DND-41 (cell line): ENCODE measurements around the gene FAM241A.

Source experiments
- ATAC-seq: fragments of 200-7000 bp; cut with Tn5 transposase; 3 replicates; pipeline ENCODE4 v1.9.1; 2021; ENCODE audit warnings: low read depth; ENCODE audit not compliant: insufficient read depth
- DNase-seq: peaks from one replicate; pipeline ENCODE4 v3.0.0-alpha.2; 2020
- H2AFZ ChIP-seq: 2 replicates; pipeline ENCODE4 v1.6.0; 2012; ENCODE audit warnings: low read depth, low read length
- H3K27ac ChIP-seq: 2 replicates; pipeline ENCODE4 v1.5.1; 2012; ENCODE audit warnings: low read length, inconsistent platforms
- H3K27me3 ChIP-seq: fragments of 200-600 bp; sonication (generic); 2 replicates; pipeline ENCODE4 v1.6.0; 2012; ENCODE audit warnings: low read length, mild to moderate bottlenecking, inconsistent platforms; ENCODE audit not compliant: insufficient read depth, poor library complexity
- H3K36me3 ChIP-seq: 2 replicates; pipeline ENCODE4 v1.5.1; 2012; ENCODE audit warnings: low read length, inconsistent platforms; ENCODE audit not compliant: insufficient read depth
- H3K4me1 ChIP-seq: 2 replicates; pipeline ENCODE4 v1.5.1; 2012; ENCODE audit warnings: mild to moderate bottlenecking, low read length; ENCODE audit not compliant: insufficient read depth
- H3K4me2 ChIP-seq: 2 replicates; pipeline ENCODE4 v1.6.0; 2012; ENCODE audit warnings: mild to moderate bottlenecking, moderate library complexity, low read length, inconsistent platforms; ENCODE audit not compliant: insufficient read depth
- H3K4me3 ChIP-seq, 2 experiments: fragments of 200-600 bp in 1 of 2; shearing (Covaris generic) in 1 of 2; 2 replicates each; pipeline ENCODE4 v1.5.1; 2012 to 2016; ENCODE audit warnings: inconsistent platforms in 2 of 2, low read length in 2 of 2, mild to moderate bottlenecking in 2 of 2, low read depth in 1 of 2, moderate library complexity in 1 of 2
- H3K79me2 ChIP-seq: 2 replicates; pipeline ENCODE4 v1.6.0; 2012; ENCODE audit warnings: low read length, inconsistent platforms; ENCODE audit not compliant: insufficient read depth
- H3K9ac ChIP-seq: 2 replicates; pipeline ENCODE4 v1.6.0; 2012; ENCODE audit warnings: low read depth, mild to moderate bottlenecking, inconsistent platforms, low read length, moderate library complexity
- H3K9me3 ChIP-seq: 2 replicates; pipeline ENCODE4 v1.5.1; 2012; ENCODE audit warnings: low read length, moderate library complexity, mild to moderate bottlenecking, inconsistent platforms; ENCODE audit not compliant: insufficient read depth, severe bottlenecking
- H4K20me1 ChIP-seq: 2 replicates; pipeline ENCODE4 v1.6.0; 2012; ENCODE audit warnings: low read length; ENCODE audit not compliant: insufficient read depth
- EZH2 ChIP-seq: IDR thresholded peaks from 3 replicates; pipeline ENCODE4 v1.6.1; 2012; ENCODE audit warnings: borderline replicate concordance, low read depth, mild to moderate bottlenecking, moderate library complexity, low read length, inconsistent platforms; ENCODE audit not compliant: severe bottlenecking
- TF ChIP-seq, protein P1 (sequence below): IDR thresholded peaks from 2 replicates; pipeline ENCODE4 v1.5.1; 2012; ENCODE audit warnings: borderline replicate concordance, low read length, moderate library complexity, mild to moderate bottlenecking; ENCODE audit not compliant: poor library complexity, severe bottlenecking; ENCODE audit errors: extremely low read depth

Gene FAM241A

DNA sequence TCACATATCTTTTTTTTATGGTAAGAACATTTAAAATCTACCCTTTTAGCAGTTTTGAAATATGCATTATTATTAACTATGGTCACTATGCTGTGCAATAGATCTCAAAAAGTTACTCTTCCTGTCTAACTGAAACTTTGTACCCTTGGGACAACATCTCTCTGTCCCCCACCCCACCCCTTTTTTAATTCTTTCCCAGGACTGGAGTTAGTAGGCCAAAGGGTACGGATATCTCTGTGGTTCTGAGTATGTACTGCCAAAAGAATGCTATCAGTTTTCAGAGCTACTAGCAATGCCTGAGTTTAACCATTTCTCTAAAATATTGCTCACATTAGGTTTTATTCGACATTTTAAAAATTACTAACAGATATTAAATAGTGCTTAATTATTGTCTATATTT, 4.7 kb upstream of the FAM241A start:
- Histone ChIP-seq H3K79me2 (no peaks in the 10 kb centered on the region), H3K4me3 (no peak overlapping the region), H3K9me3 (no peaks in the 10 kb centered on the region), H3K9ac (no peak overlapping the region), H3K4me2 (no peak overlapping the region), H3K27ac (no peak overlapping the region), H3K36me3 (no peaks in the 10 kb centered on the region), H4K20me1 (no peaks in the 10 kb centered on the region), H2AFZ (no peak overlapping the region), H3K4me1 (no peaks in the 10 kb centered on the region), H3K27me3 (peaks cover 3% of the 10 kb centered on the region)
- no peak for DNase-seq
- TF ChIP-seq, protein P1, sequence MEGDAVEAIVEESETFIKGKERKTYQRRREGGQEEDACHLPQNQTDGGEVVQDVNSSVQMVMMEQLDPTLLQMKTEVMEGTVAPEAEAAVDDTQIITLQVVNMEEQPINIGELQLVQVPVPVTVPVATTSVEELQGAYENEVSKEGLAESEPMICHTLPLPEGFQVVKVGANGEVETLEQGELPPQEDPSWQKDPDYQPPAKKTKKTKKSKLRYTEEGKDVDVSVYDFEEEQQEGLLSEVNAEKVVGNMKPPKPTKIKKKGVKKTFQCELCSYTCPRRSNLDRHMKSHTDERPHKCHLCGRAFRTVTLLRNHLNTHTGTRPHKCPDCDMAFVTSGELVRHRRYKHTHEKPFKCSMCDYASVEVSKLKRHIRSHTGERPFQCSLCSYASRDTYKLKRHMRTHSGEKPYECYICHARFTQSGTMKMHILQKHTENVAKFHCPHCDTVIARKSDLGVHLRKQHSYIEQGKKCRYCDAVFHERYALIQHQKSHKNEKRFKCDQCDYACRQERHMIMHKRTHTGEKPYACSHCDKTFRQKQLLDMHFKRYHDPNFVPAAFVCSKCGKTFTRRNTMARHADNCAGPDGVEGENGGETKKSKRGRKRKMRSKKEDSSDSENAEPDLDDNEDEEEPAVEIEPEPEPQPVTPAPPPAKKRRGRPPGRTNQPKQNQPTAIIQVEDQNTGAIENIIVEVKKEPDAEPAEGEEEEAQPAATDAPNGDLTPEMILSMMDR, result no peak
- TF ChIP-seq EZH2, result no peak
- no peak for ATAC-seq

DNA sequence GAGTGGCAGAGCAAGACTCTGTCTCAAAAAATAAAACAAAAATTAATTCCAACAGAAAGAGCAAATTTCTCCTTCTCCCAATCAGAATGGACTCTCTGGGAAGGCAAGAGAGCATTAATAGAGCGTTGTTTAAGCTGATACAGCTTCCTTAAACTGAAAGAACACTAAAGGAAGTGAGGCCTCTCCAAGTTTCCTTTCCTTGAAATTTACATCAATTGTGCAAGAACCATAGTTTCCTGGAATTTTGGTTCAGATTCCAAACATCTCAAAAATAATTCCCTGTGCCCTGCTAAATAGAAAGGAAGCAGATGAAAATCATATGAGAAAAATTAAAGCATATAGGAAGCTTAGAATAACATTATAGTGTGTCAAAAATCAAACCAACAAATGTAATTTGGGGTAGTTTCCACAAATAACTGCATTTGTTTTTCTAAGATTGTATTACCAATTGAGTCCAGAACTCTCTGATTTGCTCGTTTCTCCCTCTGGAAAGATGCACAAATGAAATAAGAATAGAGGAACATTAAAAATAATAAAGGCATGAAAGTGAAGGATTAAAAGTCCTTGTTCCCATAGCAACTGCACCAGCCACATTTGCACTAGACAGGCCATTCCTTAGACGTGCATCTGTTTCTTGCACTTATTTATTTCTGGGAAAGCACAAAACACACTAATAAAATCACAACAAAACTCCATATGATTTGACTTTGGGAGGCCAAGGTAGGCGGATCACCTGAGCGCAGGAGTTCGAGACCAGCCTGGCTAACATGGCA, 3.7 kb upstream of the FAM241A start:
- TF ChIP-seq, protein P1, result no peak
- no peak for TF ChIP-seq EZH2
- H3K36me3 ChIP-seq, result no peaks in the 10 kb centered on the region
- H3K4me1 ChIP-seq, result peaks cover 7% of the 10 kb centered on the region; the same call in 1 of the 2 replicates
- DNase-seq (no peak), ATAC-seq (no peak)
- no peak overlapping the region for H3K4me2 ChIP-seq
- no peaks in the 10 kb centered on the region for H3K9me3 ChIP-seq
- H3K79me2 ChIP-seq, result no peaks in the 10 kb centered on the region
- H2AFZ ChIP-seq, result no peak overlapping the region
- no peaks in the 10 kb centered on the region for H4K20me1 ChIP-seq
- H3K27ac ChIP-seq, result no peak overlapping the region
- H3K9ac ChIP-seq, result no peak overlapping the region
- no peak overlapping the region for H3K4me3 ChIP-seq
- H3K27me3 ChIP-seq, result peaks cover 8% of the 10 kb centered on the region

DNA sequence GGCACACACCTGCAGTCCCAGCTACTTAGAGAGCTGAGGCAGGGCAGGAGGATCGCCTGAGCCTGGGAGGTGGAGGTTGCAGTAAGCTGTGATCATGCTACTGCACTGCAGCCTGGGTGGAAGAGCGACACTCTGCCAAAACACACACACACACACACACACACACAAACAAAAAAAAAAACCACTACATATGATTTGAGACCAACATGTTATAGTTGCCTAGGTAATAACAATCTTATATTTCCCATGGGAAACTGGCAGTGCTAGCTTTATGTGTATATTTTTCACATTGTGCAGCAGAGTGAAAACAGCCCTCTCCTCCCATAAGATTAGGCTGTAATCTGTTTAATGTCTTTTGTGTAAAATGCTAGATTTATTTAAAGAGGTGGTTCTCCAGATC, 3.1 kb upstream of the FAM241A start:
- Histone ChIP-seq H3K9me3 (no peaks in the 10 kb centered on the region), H3K4me2 (no peak overlapping the region), H3K4me1 (peaks cover 9% of the 10 kb centered on the region; the same call in 1 of the 2 replicates), H3K79me2 (no peaks in the 10 kb centered on the region), H3K36me3 (no peaks in the 10 kb centered on the region), H3K9ac (no peak overlapping the region), H2AFZ (no peak overlapping the region), H3K27ac (no peak overlapping the region), H3K27me3 (peaks cover 10% of the 10 kb centered on the region), H4K20me1 (no peaks in the 10 kb centered on the region), H3K4me3 (no peak overlapping the region)
- TF ChIP-seq EZH2, result no peak
- TF ChIP-seq, protein P1, result no peak
- ATAC-seq (no peak), DNase-seq (no peak)

DNA sequence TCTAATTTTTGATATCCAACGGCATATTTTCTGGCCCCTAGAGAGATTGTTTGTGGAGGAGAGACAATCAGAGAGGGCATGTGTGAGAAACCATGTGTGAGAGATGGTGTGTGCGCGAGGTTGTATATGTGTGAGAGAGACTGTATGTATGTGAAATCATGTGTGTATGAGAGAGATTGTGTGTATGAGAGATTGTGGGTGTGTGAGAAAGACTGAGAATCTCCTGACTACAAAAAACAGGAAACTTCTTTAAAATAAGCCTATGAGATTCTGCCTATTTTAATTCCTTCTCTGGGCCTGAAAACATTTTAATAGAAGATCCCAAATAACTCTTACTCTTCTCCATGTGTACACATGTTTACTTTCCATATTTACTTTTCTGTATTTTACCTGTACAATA, 1.5 kb upstream of the FAM241A start:
- TF ChIP-seq, protein P1, result no peak
- no peak for TF ChIP-seq EZH2
- no peak overlapping the region for H3K4me2 ChIP-seq
- DNase-seq, result no peak

More for the DNA sequence above, 1.5 kb upstream of the FAM241A start:
- peaks cover 9% of the 10 kb centered on the region; the same call in 1 of the 2 replicates for H3K4me1 ChIP-seq
- H3K79me2 ChIP-seq, result no peaks in the 10 kb centered on the region
- no peak for ATAC-seq
- no peak overlapping the region for H3K4me3 ChIP-seq
- H3K9me3 ChIP-seq, result no peaks in the 10 kb centered on the region
- no peaks in the 10 kb centered on the region for H4K20me1 ChIP-seq
- peaks cover 19% of the 10 kb centered on the region for H3K27me3 ChIP-seq
- H3K36me3 ChIP-seq, result no peaks in the 10 kb centered on the region
- no peak overlapping the region for H3K9ac ChIP-seq
- H2AFZ ChIP-seq, result no peak overlapping the region
- H3K27ac ChIP-seq, result no peak overlapping the region
